PC-3 (cell line): ENCODE measurements around the gene RETSAT.

Source experiments
- CTCF ChIP-seq: fragments of 300-600 bp; sonication (generic); conservative IDR thresholded peaks from 2 replicates; pipeline ENCODE4 v1.5.1; 2017; ENCODE audit warnings: antibody characterized with exemption, low read depth, mild to moderate bottlenecking, low read length
- EZH2 ChIP-seq: fragments of 300-600 bp; sonication (generic); IDR thresholded peaks from one replicate; pipeline ENCODE4 v1.6.1; 2017; ENCODE audit warnings: antibody characterized with exemption, mild to moderate bottlenecking, low read length; ENCODE audit not compliant: unreplicated experiment
- EZH2phosphoT487 ChIP-seq: fragments of 300-600 bp; sonication (generic); IDR thresholded peaks from 2 replicates; pipeline ENCODE4 v1.6.1; 2018; ENCODE audit warnings: mild to moderate bottlenecking, antibody characterized with exemption, low read length, borderline replicate concordance

GRCh38 chr2:85400541-85401463 lies 46.5 kb upstream of the RETSAT start:
- TF ChIP-seq CTCF = no peak
- TF ChIP-seq EZH2 = no peak
- no peak for TF ChIP-seq EZH2phosphoT487
